ES-I3 (cell line): ENCODE results near the gene R3HDM2.
"Not testable (repeated sequence)": the region's sequence is repeated elsewhere in the genome, so short reads cannot be mapped to it uniquely, and the experiment has no call there.

ENCODE experiments used
- H3K36me3 ChIP-seq: 2 replicates; pipeline ENCODE4 v1.6.1; 2013; ENCODE audit warnings: mild to moderate bottlenecking, low read length, control low read depth, moderate library complexity; ENCODE audit not compliant: insufficient read depth
- H3K4me1 ChIP-seq: 2 replicates; pipeline ENCODE4 v1.6.1; 2013; ENCODE audit warnings: mild to moderate bottlenecking, control low read depth, low read length; ENCODE audit not compliant: insufficient read depth
- H3K9ac ChIP-seq: 2 replicates; pipeline ENCODE4 v1.6.1; 2013; ENCODE audit warnings: low read depth, mild to moderate bottlenecking, low read length, moderate library complexity
- H3K9me3 ChIP-seq: 2 replicates; pipeline ENCODE4 v1.6.1; 2013; ENCODE audit warnings: mild to moderate bottlenecking, low read length, moderate library complexity; ENCODE audit not compliant: control insufficient read depth, insufficient read depth

The R3HDM2 gene

GRCh38 chr12:57342207-57342691 lies 88.6 kb downstream of the R3HDM2 start:
- Histone ChIP-seq H3K4me1 (peaks cover 16% of the 10 kb centered on the region), H3K36me3 (no peaks in the 10 kb centered on the region), H3K9me3 (no peaks in the 10 kb centered on the region), H3K9ac (peak overlapping the region; percentile 22; the same call in 1 of the 2 replicates)

- H3K36me3 ChIP-seq, result no peaks in the 10 kb centered on the region
- H3K4me1 ChIP-seq, result peaks cover 16% of the 10 kb centered on the region
- H3K9me3 ChIP-seq, result no peaks in the 10 kb centered on the region
- H3K9ac ChIP-seq, result no peak overlapping the region
Measured at GRCh38 chr12:57341275-57341990, 89.4 kb downstream of the R3HDM2 start.

GRCh38 chr12:57340104-57340503 lies 90.7 kb downstream of the R3HDM2 start:
- H3K9ac ChIP-seq, result no peak overlapping the region
- H3K4me1 ChIP-seq, result peaks cover 16% of the 10 kb centered on the region
- H3K9me3 ChIP-seq, result no peaks in the 10 kb centered on the region
- H3K36me3 ChIP-seq, result no peaks in the 10 kb centered on the region

DNA sequence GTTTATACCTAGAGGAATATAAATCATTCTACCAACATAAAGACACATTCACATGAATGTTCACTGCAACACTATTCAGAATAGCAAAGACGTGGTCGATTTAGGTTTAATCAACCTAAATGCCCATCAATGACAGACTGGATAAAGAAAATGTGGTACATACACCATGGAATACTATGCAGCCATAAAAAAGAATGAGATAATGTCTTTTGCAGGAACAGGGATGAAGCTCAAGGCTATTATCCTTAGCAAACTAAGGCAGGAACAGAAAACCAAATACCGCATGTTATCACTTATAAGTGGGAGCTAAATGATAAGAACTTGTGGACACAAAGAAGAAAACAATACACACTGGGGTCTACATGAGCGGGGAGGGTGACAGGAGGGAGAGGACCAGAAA lies 94.5 kb downstream of the R3HDM2 start:
- H3K9me3 ChIP-seq, H3K9ac ChIP-seq, H3K36me3 ChIP-seq, H3K4me1 ChIP-seq: not testable (repeated sequence)

DNA sequence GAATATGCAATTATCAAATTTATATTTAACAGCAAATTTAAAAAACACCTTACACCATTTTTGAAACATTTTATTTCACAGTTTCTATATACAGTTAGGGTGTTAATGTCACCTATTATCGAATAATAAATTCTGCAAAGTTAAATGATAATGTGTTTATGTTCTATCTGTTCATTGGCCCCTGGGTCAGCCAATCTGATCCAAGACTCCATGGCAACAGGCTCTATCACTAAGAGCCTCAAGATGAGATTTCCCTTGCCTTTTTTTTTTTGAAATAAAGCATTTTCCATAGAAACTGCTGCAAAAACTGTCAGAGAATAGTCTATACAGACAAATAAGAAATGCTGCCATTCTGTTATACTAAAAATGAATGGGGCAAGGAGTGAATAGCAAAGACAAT lies 96.6 kb downstream of the R3HDM2 start:
- Histone ChIP-seq H3K9ac (no peak overlapping the region), H3K4me1 (no peaks in the 10 kb centered on the region), H3K36me3 (no peaks in the 10 kb centered on the region), H3K9me3 (no peaks in the 10 kb centered on the region)

DNA sequence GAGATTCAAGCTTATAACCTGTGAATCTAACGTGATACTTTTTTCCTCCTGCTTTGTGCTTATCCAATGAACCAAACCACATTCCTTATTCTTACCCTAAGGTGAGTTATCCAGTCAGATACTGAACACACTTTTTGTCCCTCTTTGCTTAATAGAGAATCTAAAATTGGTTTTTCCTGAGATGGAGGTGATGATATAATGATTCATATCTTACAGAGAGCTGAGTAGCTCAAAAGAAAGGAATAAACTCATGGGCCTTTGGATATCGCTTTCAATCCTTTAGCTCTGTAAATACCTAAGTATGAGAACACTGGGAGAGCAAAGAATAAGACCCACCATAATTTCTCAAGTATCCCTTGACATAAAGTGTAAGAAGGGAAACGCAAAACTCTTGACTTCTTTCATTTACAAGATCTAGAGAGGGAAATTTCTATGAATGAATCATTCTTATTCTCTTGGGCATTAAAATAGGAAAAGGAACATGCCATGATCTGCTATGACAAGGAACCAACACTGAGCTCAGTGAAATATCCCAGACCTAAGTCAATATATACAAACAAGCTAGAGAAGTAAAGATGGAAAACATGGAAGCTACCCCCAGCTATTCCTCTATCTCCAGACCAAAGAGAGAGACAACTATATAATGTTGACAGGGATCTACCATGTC lies 98.1 kb downstream of the R3HDM2 start:
- Histone ChIP-seq H3K4me1 (no peaks in the 10 kb centered on the region), H3K36me3 (no peaks in the 10 kb centered on the region), H3K9me3 (no peaks in the 10 kb centered on the region), H3K9ac (no peak overlapping the region)

- no peaks in the 10 kb centered on the region for H3K36me3 ChIP-seq
- no peaks in the 10 kb centered on the region for H3K9me3 ChIP-seq
- H3K9ac ChIP-seq, result no peak overlapping the region
- H3K4me1 ChIP-seq, result no peaks in the 10 kb centered on the region
Measured at GRCh38 chr12:57330992-57331391, 99.9 kb downstream of the R3HDM2 start.

- no peaks in the 10 kb centered on the region for H3K9me3 ChIP-seq
- H3K4me1 ChIP-seq, result no peaks in the 10 kb centered on the region
- H3K36me3 ChIP-seq, result no peaks in the 10 kb centered on the region
- H3K9ac ChIP-seq, result no peak overlapping the region
Measured at GRCh38 chr12:57329219-57329618, 101.6 kb downstream of the R3HDM2 start.

DNA sequence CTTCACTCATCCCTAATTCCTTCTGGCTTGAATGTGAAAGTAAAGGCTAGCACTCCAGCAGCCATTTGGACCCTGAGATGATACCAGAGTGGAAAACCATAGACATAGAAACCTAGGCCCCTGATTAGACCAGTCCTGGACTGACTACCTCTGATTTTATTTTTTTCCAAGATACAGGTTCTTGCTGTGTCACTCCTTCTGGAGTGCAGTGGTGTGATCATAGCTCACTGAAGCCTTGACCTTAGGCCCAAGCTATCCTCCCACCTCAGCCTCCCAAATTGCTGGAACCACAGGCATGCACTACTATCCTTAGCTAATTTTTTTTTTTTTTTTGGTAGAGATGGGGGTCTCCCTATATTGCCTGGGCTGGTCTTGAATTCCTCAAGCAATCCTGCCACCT lies 105.4 kb downstream of the R3HDM2 start:
- no peaks in the 10 kb centered on the region for H3K36me3 ChIP-seq
- H3K4me1 ChIP-seq, result no peaks in the 10 kb centered on the region
- H3K9ac ChIP-seq, result no peak overlapping the region
- no peaks in the 10 kb centered on the region for H3K9me3 ChIP-seq

- H3K4me1 ChIP-seq, result peaks cover 7% of the 10 kb centered on the region; the same call in 1 of the 2 replicates
- H3K9me3 ChIP-seq, result no peaks in the 10 kb centered on the region
- H3K36me3 ChIP-seq, result no peaks in the 10 kb centered on the region
- no peak overlapping the region for H3K9ac ChIP-seq
Measured at GRCh38 chr12:57323416-57323815, 107.4 kb downstream of the R3HDM2 start.

DNA sequence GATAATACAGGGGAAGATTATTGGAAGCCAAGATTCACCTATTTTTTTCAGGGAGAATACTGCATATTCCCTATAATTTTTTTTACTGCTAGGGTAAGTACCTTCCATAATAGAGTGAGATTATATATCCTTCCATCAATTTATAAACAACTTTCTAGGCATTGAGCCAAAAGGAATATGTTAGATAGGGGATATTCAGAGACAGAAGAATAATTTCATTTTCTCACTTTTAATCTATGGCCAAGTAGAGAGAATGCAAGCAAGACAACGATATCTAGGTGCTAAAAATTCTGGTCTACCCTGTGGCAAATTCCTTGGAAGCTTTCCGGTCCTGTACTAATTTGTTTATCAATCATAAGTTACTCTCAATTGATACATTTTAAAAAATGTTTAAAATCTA lies 110.2 kb downstream of the R3HDM2 start:
- H3K36me3 ChIP-seq, result no peaks in the 10 kb centered on the region
- no peaks in the 10 kb centered on the region for H3K9me3 ChIP-seq
- peaks cover 7% of the 10 kb centered on the region; the same call in 1 of the 2 replicates for H3K4me1 ChIP-seq
- no peak overlapping the region for H3K9ac ChIP-seq

DNA sequence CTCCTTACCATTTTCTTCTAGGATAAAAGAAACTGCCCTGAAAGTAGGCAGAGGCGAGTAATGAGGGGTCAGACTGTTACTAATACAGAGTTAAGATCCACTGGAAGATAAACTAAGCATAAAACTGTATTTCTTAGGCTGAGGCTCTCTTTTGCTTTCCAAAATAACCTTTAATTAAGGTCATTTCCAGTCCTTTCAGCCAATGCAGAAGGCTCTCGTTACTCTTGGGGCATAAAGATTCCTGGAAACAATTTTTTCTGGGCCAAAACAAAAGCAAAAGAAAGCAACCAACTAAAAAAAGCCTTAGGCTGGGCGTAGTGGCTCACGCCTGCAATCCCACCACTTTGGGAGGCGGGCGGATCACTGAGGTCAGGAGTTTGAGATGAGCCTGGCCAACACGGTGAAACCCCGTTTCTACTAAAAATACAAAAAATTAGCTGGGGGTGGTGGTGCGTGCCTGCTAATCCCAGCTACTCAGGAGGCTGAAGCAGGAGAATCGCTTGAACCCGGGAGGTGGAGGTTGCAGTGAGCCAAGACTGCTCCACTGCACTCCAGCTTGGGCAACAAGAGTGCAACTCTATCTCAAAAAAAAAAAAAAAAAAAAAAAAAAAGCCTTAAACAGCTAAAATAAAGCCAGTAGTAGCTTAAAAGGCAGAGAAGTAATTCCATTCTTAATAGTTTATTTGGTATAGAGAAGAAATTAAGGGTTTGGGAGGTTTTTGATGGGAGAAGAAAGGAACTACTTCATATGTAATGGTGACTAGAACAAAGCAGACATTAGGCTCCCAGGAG lies 111.0 kb downstream of the R3HDM2 start:
- Histone ChIP-seq H3K9me3 (no peaks in the 10 kb centered on the region), H3K9ac (no peak overlapping the region), H3K36me3 (no peaks in the 10 kb centered on the region), H3K4me1 (peaks cover 7% of the 10 kb centered on the region; the same call in 1 of the 2 replicates)

GRCh38 chr12:57315681-57316080 lies 115.2 kb downstream of the R3HDM2 start:
- Histone ChIP-seq H3K9ac (no peak overlapping the region), H3K36me3 (no peaks in the 10 kb centered on the region), H3K4me1 (peaks cover 7% of the 10 kb centered on the region; the same call in 1 of the 2 replicates), H3K9me3 (no peaks in the 10 kb centered on the region)

GRCh38 chr12:57312287-57312686 lies 118.6 kb downstream of the R3HDM2 start:
- not testable (repeated sequence) for H3K9me3 ChIP-seq, H3K9ac ChIP-seq, H3K4me1 ChIP-seq, H3K36me3 ChIP-seq
